ENCODE measurements around the gene WHRN. TPM values are rescaled to one million over a fixed set of nuclear protein-coding genes. Genes with fewer than 3 reads are reported as not detected.

The WHRN gene
- total and polyA plus RNA-seq, 9 of the 15 experiments (the other 6 are each of a cell fraction or from before 2014, with no cell fraction given): 0.31 to 14.1 (median 3.0) TPM

GRCh38 chr9:114504341-114505186, 709 bp downstream of the WHRN start (continued):
- TF ChIP-seq BCLAF1 (IDR thresholded peaks at IDR 0.05; ENCODE audit: borderline replicate concordance in 1 of 2, control insufficient read depth in 1 of 2, low read depth in 2 of 2, low read length in 1 of 2) (no peak), CBFB (CRISPR knock-in tag; IDR thresholded peaks at IDR 0.05) (peak; percentile 65; the same call in 1 of the 2 replicates), ZNF655 (CRISPR knock-in tag; IDR thresholded peaks at IDR 0.05) (no peak), ARID3B (CRISPR knock-in tag; IDR thresholded peaks at IDR 0.05; ENCODE audit: borderline replicate concordance) (no peak), ZNF175 (CRISPR knock-in tag; IDR thresholded peaks at IDR 0.05; ENCODE audit: low read depth) (no peak), SETDB1 (IDR thresholded peaks at IDR 0.05; ENCODE audit: low read length) (no peak), RNF2 (IDR thresholded peaks at IDR 0.05) (peak; percentile 66; the same call in 1 of the 2 replicates), GABPA (tag; conservative IDR thresholded peaks at IDR 0.05; ENCODE audit: low read depth) (no peak), UBTF (IDR thresholded peaks at IDR 0.05; ENCODE audit: borderline replicate concordance in 1 of 2, low read depth in 2 of 2, low read length in 2 of 2) (peak; percentile 44 to 65; a peak in 2 of 4 replicates), TAF1 (IDR thresholded peaks at IDR 0.05; ENCODE audit: control insufficient read depth, extremely low read depth, insufficient read depth, low read length, severe bottlenecking) (no peak), NR4A1 (CRISPR knock-in tag; IDR thresholded peaks at IDR 0.05) (no peak), NR4A1 (tag; IDR thresholded peaks at IDR 0.05) (0 out of 2 replicates have a peak, but pooled peaks have one; percentile 36), PRMT5 (CRISPR knock-in tag; IDR thresholded peaks at IDR 0.05) (no peak), EP400 (IDR thresholded peaks at IDR 0.05) (peak; percentile 16; the same call in 1 of the 2 replicates), NR1H2 (CRISPR knock-in tag; IDR thresholded peaks at IDR 0.05) (0 out of 2 replicates have a peak, but pooled peaks have one; percentile 43), ZNF277 (CRISPR knock-in tag; IDR thresholded peaks at IDR 0.05; ENCODE audit: borderline replicate concordance) (no peak)

All from K562 (cell line).